NOMO-1 treated with dmso at 0.1 percent for 144 hours (cell line): ENCODE results near the gene WWP2.

Experiments used
- DNase-seq: peaks from one replicate; lab custom pipeline; 2025; ENCODE audit not compliant: unreplicated experiment; lab: John Stamatoyannopoulos, UW

The WWP2 gene

GRCh38 chr16:69924777-69925191 is 162.7 kb downstream of the WWP2 start:
- DNase-seq: no peak

GRCh38 chr16:69925311-69925710 is 163.2 kb downstream of the WWP2 start:
- DNase-seq: no peak

GRCh38 chr16:69926241-69926640 is 164.1 kb downstream of the WWP2 start:
- no peak for DNase-seq

GRCh38 chr16:69927056-69927757 is 165.1 kb downstream of the WWP2 start:
- no peak for DNase-seq

- no peak for DNase-seq
Measured at GRCh38 chr16:69928856-69929400, 166.8 kb downstream of the WWP2 start.

GRCh38 chr16:69929480-69929879 is 167.3 kb downstream of the WWP2 start:
- DNase-seq: no peak

GRCh38 chr16:69930117-69930776 is 168.1 kb downstream of the WWP2 start:
- DNase-seq: no peak

- DNase-seq: no peak
Measured at GRCh38 chr16:69931631-69932030, 169.5 kb downstream of the WWP2 start.

GRCh38 chr16:69932228-69932627 is 170.1 kb downstream of the WWP2 start:
- DNase-seq: no peak

GRCh38 chr16:69932691-69933392 is 170.7 kb downstream of the WWP2 start:
- no peak for DNase-seq

- no peak for DNase-seq
Measured at GRCh38 chr16:69934044-69934443, 171.9 kb downstream of the WWP2 start.

- no peak for DNase-seq
Measured at GRCh38 chr16:69934751-69935150, 172.6 kb downstream of the WWP2 start.

- DNase-seq: no peak
Measured at GRCh38 chr16:69935278-69935711, 173.2 kb downstream of the WWP2 start.

GRCh38 chr16:69935740-69936139 is 173.6 kb downstream of the WWP2 start:
- DNase-seq: no peak

GRCh38 chr16:69936252-69936651 is 174.1 kb downstream of the WWP2 start:
- DNase-seq: no peak

- DNase-seq: no peak
Measured at GRCh38 chr16:69936751-69937211, 174.6 kb downstream of the WWP2 start.

- DNase-seq: no peak
Measured at GRCh38 chr16:69937465-69937951, 175.4 kb downstream of the WWP2 start.

GRCh38 chr16:69938981-69939820 is 177.1 kb downstream of the WWP2 start:
- DNase-seq: no peak

GRCh38 chr16:69939821-69940585 is 177.9 kb downstream of the WWP2 start:
- no peak for DNase-seq

GRCh38 chr16:69940676-69941075 is 178.5 kb downstream of the WWP2 start:
- DNase-seq: no peak
